PC-3 (cell line): Measurements from ENCODE around the gene ADAMTS13. TPM values are rescaled to one million over a fixed set of nuclear protein-coding genes. Genes with fewer than 3 reads are reported as not detected.
A peak's percentile ranks its signal among the peaks of the same experiment; 100 is the strongest.

Experiments
- ATAC-seq: fragments of 200-7000 bp; cut with Tn5 transposase; 2 replicates; pipeline ENCODE4 v1.9.1; 2020; ENCODE audit warnings: mild to moderate bottlenecking, moderate library complexity
- BruUV-seq: library from RNA; stranded (reverse); fragments of 400-500 nt; replicated peaks from 2 replicates; lab custom pipeline; 2021; lab: Mats Ljungman, UMichigan
- CTCF ChIA-PET: fragments of 300-600 bp; sonication (Branson Sonifier 250); formaldehyde crosslinking; loops from one replicate; lab custom pipeline; 2022; ENCODE audit warnings: antibody characterized with exemption; lab: Charles Lee
- POLR2A ChIA-PET: fragments of 300-600 bp; sonication (Branson Sonifier 250); formaldehyde crosslinking; loops from one replicate; lab custom pipeline; 2022; ENCODE audit warnings: antibody characterized with exemption; ENCODE audit not compliant: unreplicated experiment; lab: Charles Lee
- DNase-seq: peaks from one replicate; pipeline ENCODE4 v3.0.0-alpha.2; 2015
- H2AFZ ChIP-seq: fragments of 300-600 bp; sonication (generic); 2 replicates; pipeline ENCODE4 v1.6.0; 2016; ENCODE audit warnings: antibody characterized with exemption, low read length
- H3F3A ChIP-seq: fragments of 300-600 bp; sonication (generic); one replicate; pipeline ENCODE4 v1.6.0; 2017; ENCODE audit warnings: antibody characterized with exemption, low read length, control low read depth, mild to moderate bottlenecking; ENCODE audit not compliant: unreplicated experiment
- H3K27ac ChIP-seq: fragments of 300-600 bp; sonication (generic); 2 replicates; pipeline ENCODE4 v1.5.1; 2016; ENCODE audit warnings: mild to moderate bottlenecking, low read length
- H3K27me3 ChIP-seq: fragments of 300-600 bp; sonication (generic); 2 replicates; pipeline ENCODE4 v1.6.1; 2016; ENCODE audit warnings: low read length, mixed read lengths
- H3K36me3 ChIP-seq: fragments of 300-600 bp; sonication (generic); 2 replicates; pipeline ENCODE4 v1.6.1; 2016; ENCODE audit warnings: low read depth, mixed run types, low read length, mixed read lengths
- H3K4me1 ChIP-seq: fragments of 300-600 bp; sonication (generic); 2 replicates; pipeline ENCODE4 v1.5.1; 2016; ENCODE audit warnings: low read length; ENCODE audit not compliant: insufficient read depth
- H3K4me2 ChIP-seq: fragments of 300-600 bp; sonication (generic); 2 replicates; pipeline ENCODE4 v1.6.0; 2016; ENCODE audit warnings: low read length
- H3K4me3 ChIP-seq: fragments of 300-600 bp; sonication (generic); 2 replicates; pipeline ENCODE4 v1.5.1; 2016; ENCODE audit warnings: mild to moderate bottlenecking, low read length, mixed read lengths
- H3K79me2 ChIP-seq: fragments of 300-600 bp; sonication (generic); 2 replicates; pipeline ENCODE4 v1.6.1; 2017; ENCODE audit warnings: low read length, mixed read lengths
- H3K9ac ChIP-seq: fragments of 300-600 bp; sonication (generic); 2 replicates; pipeline ENCODE4 v1.6.0; 2016; ENCODE audit warnings: mild to moderate bottlenecking, low read length
- H3K9me2 ChIP-seq: fragments of 300-600 bp; sonication (generic); replicated peaks from 2 replicates; pipeline ENCODE4 v1.6.1; 2016; ENCODE audit warnings: mixed run types, low read length, mixed read lengths
- H3K9me3 ChIP-seq: fragments of 300-600 bp; sonication (generic); 2 replicates; pipeline ENCODE4 v1.6.1; 2016; ENCODE audit warnings: low read length, mixed read lengths
- H4K20me1 ChIP-seq: fragments of 300-600 bp; sonication (generic); 2 replicates; pipeline ENCODE4 v1.6.1; 2016; ENCODE audit warnings: low read length, mixed read lengths
- EZH2 ChIP-seq: fragments of 300-600 bp; sonication (generic); IDR thresholded peaks from one replicate; pipeline ENCODE4 v1.6.1; 2017; ENCODE audit warnings: antibody characterized with exemption, mild to moderate bottlenecking, low read length; ENCODE audit not compliant: unreplicated experiment
- EZH2phosphoT487 ChIP-seq: fragments of 300-600 bp; sonication (generic); IDR thresholded peaks from 2 replicates; pipeline ENCODE4 v1.6.1; 2018; ENCODE audit warnings: mild to moderate bottlenecking, antibody characterized with exemption, low read length, borderline replicate concordance
- intact Hi-C: fragments of 100-400 bp; cut with micrococcal nuclease; formaldehyde crosslinking; loops from 2 replicates; pipeline ENCODE4 v1.9.0; 2023
- total RNA-seq: library from RNA; depleted of rRNA; stranded (reverse); fragments of >200 nt; gene quantifications from 2 replicates; pipeline ENCODE4 v1.2.3, GENCODE V29; 2014
- TF ChIP-seq, protein P1 (sequence below): fragments of 300-600 bp; sonication (generic); conservative IDR thresholded peaks from 2 replicates; pipeline ENCODE4 v1.5.1; 2017; ENCODE audit warnings: antibody characterized with exemption, low read depth, mild to moderate bottlenecking, low read length

Gene ADAMTS13
- total RNA-seq, 1 experiment from 2014 or later, result 0.95 TPM

DNA sequence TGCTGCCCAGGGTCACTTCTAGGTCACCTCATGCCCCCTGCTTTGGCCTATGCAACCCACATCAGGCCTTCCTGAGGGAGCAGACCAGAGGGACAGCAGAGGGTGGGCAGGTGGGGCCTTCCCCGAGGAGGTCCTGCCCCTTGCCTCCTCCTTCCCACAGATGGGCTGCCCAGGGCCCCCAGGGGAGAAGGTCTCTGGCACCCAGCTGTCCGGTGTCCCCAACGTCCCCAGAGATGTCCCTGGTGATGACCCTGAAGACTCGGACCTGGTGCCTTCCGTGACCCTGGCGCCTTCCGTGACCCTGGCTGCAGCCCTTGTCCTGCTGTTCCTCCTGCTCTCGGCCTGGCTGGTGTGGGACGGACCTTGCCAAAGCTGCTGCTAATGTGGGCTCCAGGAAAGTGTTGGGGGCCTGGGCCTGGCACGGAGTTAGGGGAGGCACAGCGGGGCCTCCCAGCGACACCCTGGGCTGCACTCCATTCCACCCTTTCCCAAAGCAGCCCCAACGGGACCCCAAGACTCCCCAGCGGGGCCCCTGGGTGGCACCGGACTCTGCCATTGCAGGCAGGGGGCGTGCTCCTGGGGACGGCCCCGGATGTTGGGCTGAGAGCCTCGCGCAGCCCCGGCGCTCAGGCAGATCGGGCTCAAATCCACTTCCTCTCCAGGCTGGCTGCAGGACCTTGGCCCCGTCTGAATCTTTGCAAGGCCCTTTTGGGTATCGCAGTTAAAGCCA lies 63.5 kb downstream of the ADAMTS13 start:
- no peaks in the 10 kb centered on the region for H3K79me2 ChIP-seq
- H3K9ac ChIP-seq, result no peak overlapping the region
- H3K4me2 ChIP-seq, result peak overlapping the region; percentile 56
- no peak for DNase-seq
- no peaks in the 10 kb centered on the region; the same call in 1 of the 2 replicates for H3K36me3 ChIP-seq
- no peaks in the 10 kb centered on the region for H3K9me2 ChIP-seq
- peak; percentile 14; the same call in 1 of the 2 replicates for ATAC-seq
- no TSS peak for BruUV-seq
- no peaks in the 10 kb centered on the region for H4K20me1 ChIP-seq
- CTCF ChIA-PET, result interaction anchor here (1.0 kb wide), 2 partner anchors 129 to 300 kb away, joined by 3 to 6 read pairs; partner anchors contain the start of genes SURF1 and SURF2
- intact Hi-C loops, result loop anchor here (1.0 to 5.0 kb wide), 3 partner anchors 79 to 298 kb away; partner anchors contain the start of genes SURF1 and SURF2
- H3K27me3 ChIP-seq, result no peaks in the 10 kb centered on the region
- no peaks in the 10 kb centered on the region for H3F3A ChIP-seq
- POLR2A ChIA-PET, result no interaction called here
- no peak overlapping the region for H3K27ac ChIP-seq
- TF ChIP-seq EZH2 (no peak), EZH2phosphoT487 (no peak)
- TF ChIP-seq, protein P1, sequence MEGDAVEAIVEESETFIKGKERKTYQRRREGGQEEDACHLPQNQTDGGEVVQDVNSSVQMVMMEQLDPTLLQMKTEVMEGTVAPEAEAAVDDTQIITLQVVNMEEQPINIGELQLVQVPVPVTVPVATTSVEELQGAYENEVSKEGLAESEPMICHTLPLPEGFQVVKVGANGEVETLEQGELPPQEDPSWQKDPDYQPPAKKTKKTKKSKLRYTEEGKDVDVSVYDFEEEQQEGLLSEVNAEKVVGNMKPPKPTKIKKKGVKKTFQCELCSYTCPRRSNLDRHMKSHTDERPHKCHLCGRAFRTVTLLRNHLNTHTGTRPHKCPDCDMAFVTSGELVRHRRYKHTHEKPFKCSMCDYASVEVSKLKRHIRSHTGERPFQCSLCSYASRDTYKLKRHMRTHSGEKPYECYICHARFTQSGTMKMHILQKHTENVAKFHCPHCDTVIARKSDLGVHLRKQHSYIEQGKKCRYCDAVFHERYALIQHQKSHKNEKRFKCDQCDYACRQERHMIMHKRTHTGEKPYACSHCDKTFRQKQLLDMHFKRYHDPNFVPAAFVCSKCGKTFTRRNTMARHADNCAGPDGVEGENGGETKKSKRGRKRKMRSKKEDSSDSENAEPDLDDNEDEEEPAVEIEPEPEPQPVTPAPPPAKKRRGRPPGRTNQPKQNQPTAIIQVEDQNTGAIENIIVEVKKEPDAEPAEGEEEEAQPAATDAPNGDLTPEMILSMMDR, result no peak
- H3K4me3 ChIP-seq, result no peak overlapping the region
- no peak overlapping the region for H2AFZ ChIP-seq
- peaks cover 16% of the 10 kb centered on the region for H3K4me1 ChIP-seq
- no peaks in the 10 kb centered on the region for H3K9me3 ChIP-seq

GRCh38 chr9:133487331-133487725 lies 65.2 kb downstream of the ADAMTS13 start:
- Histone ChIP-seq H3K9ac (no peak overlapping the region), H3K9me2 (no peaks in the 10 kb centered on the region), H3K4me2 (no peak overlapping the region), H3F3A (no peaks in the 10 kb centered on the region), H4K20me1 (no peaks in the 10 kb centered on the region), H3K27ac (no peak overlapping the region), H3K27me3 (no peaks in the 10 kb centered on the region), H3K79me2 (no peaks in the 10 kb centered on the region), H3K4me3 (no peak overlapping the region), H3K9me3 (no peaks in the 10 kb centered on the region), H2AFZ (no peak overlapping the region), H3K36me3 (no peaks in the 10 kb centered on the region; the same call in 1 of the 2 replicates), H3K4me1 (peaks cover 16% of the 10 kb centered on the region)
- ChIA-PET POLR2A (no interaction called here), CTCF (interaction anchor here (0.7 to 1.1 kb wide), 3 partner anchors 64 to 299 kb away, joined by 3 to 4 read pairs (median 4); no protein-coding TSS in a partner anchor)
- intact Hi-C loops, result loop anchor here (5.0 kb wide), 2 partner anchors 130 to 300 kb away; partner anchors contain the start of genes SURF1 and SURF2
- no TSS peak for BruUV-seq
- no peak for DNase-seq
- ATAC-seq, result no peak
- TF ChIP-seq, protein P1, result no peak
- TF ChIP-seq EZH2phosphoT487, result no peak
- no peak for TF ChIP-seq EZH2
